ENCODE results near the gene UGT2B28.
"Not testable (repeated sequence)": the region's sequence is repeated elsewhere in the genome, so short reads cannot be mapped to it uniquely, and the experiment has no call there.

Gene UGT2B28

GRCh38 chr4:69280081-69280480 lies at the start of gene UGT2B28:
Gene UGT2B28, plus strand, starts transcription at chr4:69280475. Its CDS starts 26 bp downstream, at chr4:69280501.
- DNase-seq (ENCODE audit: low read depth) = not testable (repeated sequence)

- DNase-seq (ENCODE audit: low read depth) = no peak
These were observed 41.2 kb upstream of the UGT2B28 start for GRCh38 chr4:69239092-69239491.

GRCh38 chr4:69239557-69240168 lies 40.6 kb upstream of the UGT2B28 start:
- no peak for DNase-seq (ENCODE audit: low read depth)

GRCh38 chr4:69240787-69241186 lies 39.5 kb upstream of the UGT2B28 start:
- DNase-seq (ENCODE audit: low read depth) = not testable (repeated sequence)

- DNase-seq (ENCODE audit: low read depth) = not testable (repeated sequence)
These were observed 38.5 kb upstream of the UGT2B28 start for GRCh38 chr4:69241746-69242145.

GRCh38 chr4:69242562-69243240 lies 37.6 kb upstream of the UGT2B28 start:
- DNase-seq (ENCODE audit: low read depth) = not testable (repeated sequence)

GRCh38 chr4:69250884-69251283 lies 29.4 kb upstream of the UGT2B28 start:
- not testable (repeated sequence) for DNase-seq (ENCODE audit: low read depth)

- not testable (repeated sequence) for DNase-seq (ENCODE audit: low read depth)
These were observed 27.0 kb upstream of the UGT2B28 start for GRCh38 chr4:69253147-69253772.

GRCh38 chr4:69268612-69269011 lies 11.7 kb upstream of the UGT2B28 start:
- DNase-seq (ENCODE audit: low read depth) = not testable (repeated sequence)

GRCh38 chr4:69296356-69296755 lies 16.1 kb downstream of the UGT2B28 start:
- not testable (repeated sequence) for DNase-seq (ENCODE audit: low read depth)

- DNase-seq (ENCODE audit: low read depth) = not testable (repeated sequence)
These were observed 28.3 kb downstream of the UGT2B28 start for GRCh38 chr4:69308426-69309033.

GRCh38 chr4:69309549-69310076 lies 29.3 kb downstream of the UGT2B28 start:
- DNase-seq (ENCODE audit: low read depth) = not testable (repeated sequence)

GRCh38 chr4:69310262-69310661 lies 30.0 kb downstream of the UGT2B28 start:
- DNase-seq (ENCODE audit: low read depth) = not testable (repeated sequence)

GRCh38 chr4:69317669-69318298 lies 37.5 kb downstream of the UGT2B28 start:
- peak; percentile 19 for DNase-seq (ENCODE audit: low read depth)

- no peak for DNase-seq (ENCODE audit: low read depth)
These were observed 41.0 kb downstream of the UGT2B28 start for GRCh38 chr4:69321153-69321729.

- peak; percentile 72 for DNase-seq (ENCODE audit: low read depth)
These were observed 41.8 kb downstream of the UGT2B28 start for GRCh38 chr4:69322055-69322454.

GRCh38 chr4:69323284-69323683 lies 43.0 kb downstream of the UGT2B28 start:
- DNase-seq (ENCODE audit: low read depth) = no peak

- DNase-seq (ENCODE audit: low read depth) = no peak
These were observed 50.2 kb downstream of the UGT2B28 start for GRCh38 chr4:69330345-69331047.

- DNase-seq (ENCODE audit: low read depth) = not testable (repeated sequence)
These were observed 51.0 kb downstream of the UGT2B28 start for GRCh38 chr4:69331304-69331703.

GRCh38 chr4:69335485-69335884 lies 55.2 kb downstream of the UGT2B28 start:
- not testable (repeated sequence) for DNase-seq (ENCODE audit: low read depth)

- DNase-seq (ENCODE audit: low read depth) = not testable (repeated sequence)
These were observed 62.8 kb downstream of the UGT2B28 start for GRCh38 chr4:69343114-69343513.

All from iris pigment epithelial cell (primary cell).